Measurements from ENCODE around the gene ARID3A.

Gene ARID3A

DNA sequence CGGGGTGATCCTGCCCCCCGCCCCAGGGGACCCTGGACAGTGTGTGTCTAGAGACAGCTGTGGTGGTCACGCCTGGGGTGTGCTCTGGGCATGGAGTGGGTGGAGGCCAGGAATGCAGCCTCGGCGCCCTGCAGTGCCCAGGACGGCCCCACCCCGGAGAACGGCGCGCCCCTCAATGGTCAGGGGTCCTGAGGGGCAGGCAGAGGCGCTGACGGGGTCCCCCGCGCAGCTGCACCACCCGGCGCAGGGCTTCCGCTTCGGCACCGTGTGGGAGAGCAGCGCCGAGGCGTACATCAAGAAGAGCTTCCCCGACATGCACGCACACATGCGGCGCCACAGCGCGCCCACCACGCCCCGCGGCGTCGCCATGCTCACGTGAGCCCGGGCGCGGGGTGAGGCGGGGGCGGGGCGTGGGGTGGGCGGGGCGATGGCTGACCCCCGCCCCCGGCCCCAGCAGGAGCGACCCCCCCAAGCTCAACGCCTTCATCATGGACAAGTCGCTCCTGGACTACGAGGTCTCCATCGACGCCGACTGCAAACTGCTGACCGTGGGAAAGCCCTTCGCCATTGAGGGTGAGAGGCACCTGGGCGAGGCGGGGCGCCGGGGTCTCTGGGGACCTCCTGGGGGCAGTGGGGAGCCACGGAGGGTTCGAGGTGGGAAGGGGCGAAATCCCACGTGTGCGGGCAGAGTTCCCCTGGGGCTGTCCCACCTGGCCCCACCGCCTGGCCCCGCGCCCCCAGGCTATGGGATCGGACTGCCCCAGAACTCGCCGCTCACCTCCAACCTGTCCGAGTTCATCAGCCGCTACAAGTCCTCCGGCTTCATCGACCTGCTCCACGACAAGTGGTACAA, 81.8 kb downstream of the ARID3A start:
- no peak for DNase-seq

GRCh38 chr19:1008268-1009040, 82.6 kb downstream of the ARID3A start:
- no peak for DNase-seq

DNA sequence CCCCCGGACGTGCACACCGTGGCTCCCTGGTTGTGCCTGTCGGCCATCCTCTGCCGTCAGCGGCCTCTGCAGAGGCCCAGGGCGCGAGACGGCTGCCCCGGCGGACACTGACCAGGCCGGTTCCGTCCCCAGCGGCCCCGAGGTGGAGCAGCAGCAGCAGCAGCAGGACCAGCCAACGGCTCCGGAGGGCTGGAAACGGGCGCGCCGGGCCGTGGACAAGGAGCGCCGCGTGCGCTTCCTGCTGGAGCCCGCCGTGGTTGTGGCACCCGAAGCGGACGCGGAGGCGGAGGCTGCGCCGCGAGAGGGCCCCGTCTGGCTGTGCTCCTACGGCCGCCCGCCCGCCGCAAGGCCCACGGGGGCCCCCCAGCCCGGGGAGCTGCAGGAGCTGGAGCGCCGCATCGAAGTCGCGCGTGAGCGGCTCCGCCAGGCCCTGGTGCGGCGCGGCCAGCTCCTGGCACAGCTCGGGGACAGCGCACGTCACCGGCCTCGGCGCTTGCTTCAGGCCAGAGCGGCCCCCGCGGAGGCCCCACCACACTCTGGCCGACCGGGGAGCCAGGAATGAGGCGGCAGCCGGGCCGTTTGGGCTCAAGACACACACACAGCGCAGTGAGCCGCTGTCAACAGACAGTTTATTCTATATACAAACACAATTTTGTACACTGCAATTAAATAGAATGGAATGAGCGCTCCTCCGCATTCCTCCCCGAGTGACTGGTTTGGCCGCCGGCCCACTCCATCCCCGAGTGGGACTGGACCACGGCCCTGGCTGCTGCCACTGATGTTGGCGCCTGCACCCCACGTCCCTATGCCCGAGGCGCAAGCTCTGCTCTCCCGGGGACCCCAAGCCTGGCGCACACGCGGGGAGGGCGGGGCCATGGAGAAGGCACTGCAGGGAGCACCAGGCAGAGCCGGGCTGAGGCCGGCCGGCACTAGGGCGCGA, 83.5 kb downstream of the ARID3A start:
- no peak for DNase-seq

GRCh38 chr19:1009981-1010538, 84.2 kb downstream of the ARID3A start:
- DNase-seq = no peak

DNA sequence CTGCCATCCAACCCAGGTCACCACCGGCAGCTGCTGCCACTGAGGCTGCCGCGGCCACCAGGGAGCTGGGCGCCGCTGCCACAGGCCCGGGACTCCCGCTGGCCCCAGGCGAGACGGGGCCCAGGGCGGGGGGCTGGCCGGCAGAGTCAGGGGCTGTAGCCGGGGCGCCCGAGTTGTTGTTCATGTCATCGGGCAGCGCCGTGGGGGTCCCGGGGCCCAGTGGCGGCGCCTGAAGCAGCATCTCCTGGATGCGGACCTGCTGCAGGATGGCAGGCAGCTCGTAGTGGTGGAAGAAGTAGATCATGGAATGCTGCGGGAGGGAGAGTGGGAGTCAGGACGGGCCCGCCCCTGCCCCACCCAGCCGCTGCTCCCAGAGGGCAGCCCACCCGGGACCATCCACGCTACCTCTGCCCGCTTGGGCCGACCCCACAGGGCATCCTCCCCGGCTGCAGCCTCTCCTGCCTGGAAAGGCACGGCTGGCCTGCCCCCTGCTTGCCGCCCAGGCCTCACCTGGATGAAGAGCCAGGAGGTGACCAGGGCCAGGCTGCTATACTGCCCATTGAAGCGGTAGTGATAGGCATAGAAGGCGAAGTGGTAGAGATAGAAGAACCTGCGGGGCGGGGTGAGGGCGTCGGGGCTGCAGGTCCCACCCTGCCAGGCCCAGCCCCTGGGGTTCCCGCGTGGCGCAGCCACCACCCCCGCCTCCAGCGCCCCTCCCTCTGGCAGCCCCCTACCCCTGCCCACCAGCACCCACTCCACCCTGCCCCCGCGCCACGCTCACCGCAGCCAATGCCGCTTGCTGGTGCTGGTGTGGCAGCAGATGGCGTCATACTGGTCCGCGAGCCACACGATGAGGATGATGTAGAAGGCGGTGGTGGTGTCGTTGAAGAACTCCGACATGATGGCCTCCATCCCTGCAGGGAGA, 85.0 kb downstream of the ARID3A start:
- no peak for DNase-seq

DNA sequence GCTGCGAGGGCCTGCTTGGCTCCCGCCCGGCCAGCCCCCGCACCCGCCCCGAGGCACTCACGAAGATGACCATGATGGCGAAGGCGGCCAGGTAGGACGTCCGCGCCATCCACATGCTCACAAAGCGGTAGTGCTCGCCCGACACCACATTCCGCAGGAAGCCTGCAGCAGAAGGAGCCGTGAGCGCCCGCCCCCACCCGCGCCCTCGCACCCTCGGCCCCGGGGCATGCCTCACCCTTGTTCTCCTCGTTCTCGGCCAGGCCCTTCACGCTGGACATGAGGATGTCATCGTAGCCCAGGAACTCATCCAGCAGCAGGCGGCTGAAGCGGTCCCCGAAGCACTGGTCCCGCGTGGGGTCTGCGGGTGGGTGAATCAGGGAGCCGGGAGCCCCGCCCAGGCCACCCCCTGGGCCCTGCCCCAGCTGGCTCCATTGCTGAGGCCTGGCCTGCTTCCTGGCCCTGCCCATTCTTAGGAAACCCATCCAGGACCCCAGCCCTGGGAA, 86.0 kb downstream of the ARID3A start:
- no peak for DNase-seq

DNA sequence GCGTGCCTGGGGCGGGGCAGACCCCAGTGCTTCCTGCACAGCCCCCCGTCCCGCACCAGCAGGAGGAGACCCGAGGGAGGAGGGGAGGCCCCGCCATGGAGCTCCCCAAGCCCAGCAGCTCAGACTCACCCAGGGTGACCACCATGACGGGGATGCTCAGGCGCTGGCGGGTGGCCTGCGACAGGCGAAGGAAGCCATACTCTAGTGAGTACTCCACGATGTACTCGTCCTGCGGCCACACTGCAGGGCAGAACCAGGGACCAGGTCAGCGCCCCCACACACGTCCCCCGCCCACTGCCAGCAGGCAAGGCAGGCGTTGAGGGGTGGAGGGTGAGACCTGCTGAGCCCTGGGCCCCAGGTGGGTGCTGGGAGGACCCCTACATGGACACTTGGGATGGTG, 86.5 kb downstream of the ARID3A start:
- DNase-seq = no peak

GRCh38 chr19:1013218-1013617, 87.4 kb downstream of the ARID3A start:
- no peak for DNase-seq

- no peak for DNase-seq
Observed at GRCh38 chr19:1014161-1015060, 88.6 kb downstream of the ARID3A start.

DNA sequence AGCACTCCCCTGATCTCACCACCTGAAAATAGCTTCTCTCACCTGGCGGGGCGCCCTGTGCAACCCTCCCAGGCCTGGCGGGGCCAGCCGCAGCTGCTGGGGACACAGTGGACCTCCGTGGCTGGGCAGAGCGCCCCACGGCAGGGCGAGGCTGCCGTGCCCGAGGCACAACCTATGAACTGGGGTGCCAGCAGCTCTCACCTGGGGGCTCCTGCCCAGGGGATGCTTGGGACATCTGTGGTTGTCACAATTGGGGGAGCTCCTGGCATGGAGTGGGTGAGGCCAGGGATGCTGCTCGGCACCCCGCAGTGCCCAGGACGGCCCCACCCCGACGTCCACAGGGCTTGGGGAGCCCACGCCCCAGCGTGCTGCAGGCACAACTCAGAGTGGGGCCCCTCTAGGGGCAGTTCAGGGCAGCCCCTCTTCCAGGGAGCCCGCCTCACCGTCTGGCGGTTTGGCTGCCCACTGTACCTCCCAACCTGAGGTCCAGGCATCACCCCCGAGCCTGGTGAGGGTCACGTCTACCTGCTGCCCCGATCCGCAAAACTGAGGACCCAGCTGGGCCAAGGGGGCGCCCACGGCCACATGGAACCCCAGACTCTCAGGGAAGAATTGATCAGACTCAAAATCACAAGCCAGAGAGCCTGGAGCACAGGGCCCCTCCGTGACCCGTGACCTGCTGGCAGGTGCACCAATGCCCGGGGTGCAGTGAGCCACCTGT, 89.4 kb downstream of the ARID3A start:
- DNase-seq = no peak

- DNase-seq = no peak
Observed at GRCh38 chr19:1015782-1016646, 90.2 kb downstream of the ARID3A start.

GRCh38 chr19:1016647-1017114, 90.8 kb downstream of the ARID3A start:
- no peak for DNase-seq

GRCh38 chr19:1017115-1017905, 91.5 kb downstream of the ARID3A start:
- DNase-seq = no peak

- DNase-seq = no peak
Observed at GRCh38 chr19:1017906-1018305, 92.1 kb downstream of the ARID3A start.

GRCh38 chr19:1018393-1018792, 92.6 kb downstream of the ARID3A start:
- no peak for DNase-seq

- DNase-seq = no peak
Observed at GRCh38 chr19:1018932-1019615, 93.2 kb downstream of the ARID3A start.

- DNase-seq = no peak
Observed at GRCh38 chr19:1019616-1019961, 93.8 kb downstream of the ARID3A start.

Data from NCI-H2107 (cell line).